ENCODE results near the gene RSF1.
A peak's percentile ranks its signal among the peaks of the same experiment; 100 is the strongest.

The RSF1 gene

DNA sequence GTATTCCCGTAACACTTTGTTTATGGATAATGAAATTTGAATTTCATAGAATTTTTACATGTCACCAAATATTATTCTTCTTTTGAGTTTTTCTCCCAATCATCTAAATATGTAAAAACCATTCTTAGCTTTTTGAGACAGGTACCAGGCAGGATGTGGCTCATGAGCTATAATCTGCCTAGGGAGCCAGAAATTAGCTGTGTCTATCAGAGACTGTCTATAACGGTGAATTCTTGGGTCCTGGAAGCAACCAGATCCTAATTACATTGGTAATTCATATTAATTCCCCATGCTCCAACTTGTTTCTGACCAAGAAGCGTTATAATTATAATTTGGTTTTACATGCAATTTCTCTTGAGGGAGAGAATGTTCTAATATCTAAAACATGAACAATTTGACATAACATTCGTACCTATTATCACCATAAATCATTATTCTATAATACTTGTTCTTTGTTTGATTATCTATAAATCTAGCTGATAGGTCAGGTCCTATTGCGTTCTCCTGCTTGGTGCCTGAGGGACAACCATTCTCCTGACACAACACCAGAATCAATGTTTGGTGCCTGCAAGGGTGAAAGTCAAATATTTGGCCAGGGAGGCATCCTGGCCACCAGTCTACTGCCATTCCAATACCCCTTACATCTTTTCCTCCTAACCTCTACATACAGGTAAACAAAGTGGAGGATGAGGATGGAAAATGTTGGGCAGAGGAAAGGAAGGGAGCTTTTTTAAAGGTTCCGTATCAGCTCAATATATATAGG, 69.9 kb downstream of the RSF1 start:
- DNase-seq (ENCODE audit: low spot score) = no peak

DNA sequence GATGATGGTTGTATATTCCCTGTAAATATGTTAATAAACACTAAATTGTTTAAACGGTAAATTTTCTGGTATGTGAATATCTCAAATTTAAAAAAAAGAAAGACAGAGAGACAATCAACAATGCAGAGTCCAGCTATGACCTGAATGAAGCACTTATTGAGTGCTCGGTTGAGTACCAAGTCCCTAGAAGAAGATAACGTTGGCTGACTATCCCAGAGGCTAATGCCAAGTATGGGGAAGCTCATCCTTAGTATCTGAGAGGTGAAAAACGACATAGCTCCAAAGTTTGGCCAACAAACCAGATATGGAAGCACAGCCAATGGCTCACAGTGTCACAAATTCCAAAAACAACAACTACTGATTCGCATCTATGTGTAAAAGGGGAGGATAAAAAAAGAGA, 71.3 kb downstream of the RSF1 start:
- no peak for DNase-seq (ENCODE audit: low spot score)

DNA sequence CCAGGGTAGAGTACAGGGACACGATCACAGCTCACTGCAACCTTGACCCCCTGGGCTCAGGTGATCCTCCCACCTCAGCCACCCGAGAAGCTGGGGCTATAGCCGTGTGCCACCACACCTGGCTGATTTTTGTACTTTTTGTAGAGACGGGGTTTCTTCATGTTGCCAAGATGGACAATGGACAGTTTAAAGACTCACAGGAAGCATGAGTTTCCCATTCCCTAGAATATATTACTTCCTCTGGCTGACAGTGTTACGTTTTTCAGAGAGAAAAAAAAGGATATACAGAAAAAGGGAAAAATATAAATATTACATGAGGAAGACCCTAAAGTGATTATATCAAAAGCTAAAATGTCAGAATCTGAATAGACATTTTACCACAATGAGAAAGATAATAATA, 72.3 kb downstream of the RSF1 start:
- DNase-seq (ENCODE audit: low spot score) = no peak

DNA sequence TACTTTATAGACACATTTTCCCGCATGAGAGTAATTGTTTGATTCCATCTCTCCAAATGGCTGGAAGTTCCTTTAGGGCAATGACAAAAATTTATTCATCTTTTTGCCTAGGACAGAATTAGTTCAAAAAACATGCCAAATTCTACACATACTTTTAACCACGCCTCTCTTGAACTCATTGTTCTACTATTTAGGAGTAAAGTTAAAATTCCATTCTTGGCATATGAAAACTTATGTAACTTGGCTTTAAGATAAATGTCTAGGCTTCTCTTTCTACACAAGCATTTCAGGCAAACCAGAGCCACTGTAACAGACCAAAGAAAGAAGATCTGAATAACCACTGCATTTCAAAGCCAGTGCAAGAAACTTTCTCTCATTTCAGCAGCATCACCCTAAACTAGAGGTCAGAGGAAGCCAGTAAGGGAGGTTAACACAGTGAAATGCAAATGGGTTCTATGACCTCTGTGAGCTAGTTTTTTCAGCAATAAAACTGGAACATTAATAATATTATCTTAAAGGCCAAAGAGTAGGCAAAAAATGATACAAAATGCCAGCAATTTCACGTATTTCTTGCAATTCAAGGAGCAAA, 73.0 kb downstream of the RSF1 start:
- DNase-seq (ENCODE audit: low spot score) = no peak

- no peak for DNase-seq (ENCODE audit: low spot score)
Measured at GRCh38 chr11:77736473-77736872, 84.0 kb downstream of the RSF1 start.

DNA sequence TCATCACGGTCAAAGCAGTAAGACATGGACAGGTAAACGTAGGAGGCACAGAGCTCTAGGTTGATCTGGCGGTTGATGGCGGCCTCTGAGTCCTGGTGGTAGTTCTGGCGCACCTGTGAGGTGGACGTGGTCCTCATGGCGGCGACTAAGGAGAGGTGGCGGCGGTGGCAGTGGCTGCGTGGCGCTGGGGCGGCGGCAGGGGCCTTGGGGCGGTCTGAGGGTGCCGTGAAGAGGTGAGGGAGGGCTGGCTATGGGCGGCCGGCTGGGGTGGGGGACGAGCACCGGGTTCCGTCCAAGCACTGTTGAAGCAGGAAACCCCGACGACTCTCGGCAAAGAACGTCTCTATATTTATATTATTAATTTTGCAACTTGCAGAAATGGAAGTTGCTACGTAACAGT, 85.6 kb downstream of the RSF1 start:
- no peak for DNase-seq (ENCODE audit: low spot score)

GRCh38 chr11:77732143-77732542, 88.4 kb downstream of the RSF1 start:
- no peak for DNase-seq (ENCODE audit: low spot score)

DNA sequence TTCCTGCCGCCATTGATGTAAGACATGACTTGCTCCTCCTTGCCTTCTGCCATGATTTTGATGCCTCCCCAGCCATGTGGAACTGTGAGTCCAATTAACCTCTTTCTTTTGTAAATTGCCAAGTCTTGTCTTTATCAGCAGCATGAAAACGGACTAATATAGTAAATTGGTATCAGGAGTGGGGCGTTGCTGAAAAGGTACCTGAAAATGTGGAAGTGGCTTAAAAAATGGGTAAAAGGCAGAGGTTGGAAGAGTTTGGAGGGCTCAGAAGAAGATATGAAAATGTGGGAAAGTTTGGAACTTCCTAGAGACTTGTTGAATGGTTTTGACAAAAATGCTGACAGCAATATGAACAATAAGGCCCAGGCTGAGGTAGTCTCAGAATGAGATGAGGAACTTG, 89.7 kb downstream of the RSF1 start:
- DNase-seq (ENCODE audit: low spot score) = no peak

DNA sequence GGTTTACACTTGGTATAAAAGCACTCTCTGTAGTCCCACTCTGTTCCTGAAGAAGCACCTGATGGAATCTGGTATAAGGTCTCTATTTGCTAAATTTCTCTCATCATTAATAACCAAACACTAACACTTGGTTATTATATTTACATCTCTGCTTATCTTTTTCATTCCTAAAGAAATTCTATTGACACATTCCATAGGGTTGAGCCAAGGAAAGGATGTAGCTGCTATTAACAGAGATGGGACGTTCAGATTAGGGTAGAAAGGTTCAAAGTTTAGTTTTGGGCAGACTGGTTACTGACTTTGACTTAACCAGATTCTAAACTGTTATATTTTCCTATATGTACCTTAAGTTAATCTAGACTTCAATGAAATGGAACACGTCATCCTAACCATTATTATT, 91.5 kb downstream of the RSF1 start:
- no peak for DNase-seq (ENCODE audit: low spot score)

GRCh38 chr11:77728203-77728786, 92.2 kb downstream of the RSF1 start:
- no peak for DNase-seq (ENCODE audit: low spot score)

GRCh38 chr11:77726524-77726923, 94.0 kb downstream of the RSF1 start:
- peak; percentile 25 for DNase-seq (ENCODE audit: low spot score)

DNA sequence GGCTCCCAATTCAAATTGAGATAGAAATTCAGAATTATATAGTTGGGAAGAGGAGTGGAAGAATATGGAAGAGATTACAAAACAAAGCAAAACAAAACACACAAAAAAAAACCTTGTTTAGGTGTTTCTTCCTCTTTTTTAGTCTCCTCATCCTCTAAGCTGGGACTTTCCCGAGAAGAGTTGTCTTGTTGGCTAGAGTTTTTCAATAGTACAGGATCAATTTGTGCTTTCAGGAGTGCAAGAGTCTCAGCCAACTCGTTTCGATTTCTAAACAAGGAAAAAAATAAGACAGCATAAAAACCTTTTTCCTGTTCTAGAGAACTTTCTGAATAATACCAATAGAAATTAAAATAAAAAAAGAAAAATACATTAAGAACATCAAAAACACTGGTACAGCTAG, 95.1 kb downstream of the RSF1 start:
- no peak for DNase-seq (ENCODE audit: low spot score)

- DNase-seq (ENCODE audit: low spot score) = no peak
Measured at GRCh38 chr11:77724636-77725035, 95.9 kb downstream of the RSF1 start.

DNA sequence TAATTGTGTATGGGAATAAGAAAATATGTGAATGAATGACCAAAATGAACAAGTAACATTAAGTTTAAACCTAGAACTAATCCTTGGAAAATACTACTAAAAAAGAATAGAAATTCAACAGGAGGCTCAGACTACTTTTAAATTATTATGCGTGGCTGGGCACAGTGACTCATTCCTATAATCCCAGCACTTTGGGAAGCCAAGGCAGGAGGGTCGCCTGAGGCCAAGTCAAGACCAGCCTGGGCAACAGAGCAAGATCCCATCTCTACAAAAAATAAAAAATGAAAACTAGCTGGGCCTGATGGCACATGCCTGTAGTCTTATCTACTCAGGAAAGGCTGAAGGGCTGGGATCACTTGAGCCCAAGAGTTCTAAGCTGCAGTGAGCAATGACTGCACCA, 97.5 kb downstream of the RSF1 start:
- no peak for DNase-seq (ENCODE audit: low spot score)

GRCh38 chr11:77710358-77710757, 110.2 kb downstream of the RSF1 start:
- no peak for DNase-seq (ENCODE audit: low spot score)

DNA sequence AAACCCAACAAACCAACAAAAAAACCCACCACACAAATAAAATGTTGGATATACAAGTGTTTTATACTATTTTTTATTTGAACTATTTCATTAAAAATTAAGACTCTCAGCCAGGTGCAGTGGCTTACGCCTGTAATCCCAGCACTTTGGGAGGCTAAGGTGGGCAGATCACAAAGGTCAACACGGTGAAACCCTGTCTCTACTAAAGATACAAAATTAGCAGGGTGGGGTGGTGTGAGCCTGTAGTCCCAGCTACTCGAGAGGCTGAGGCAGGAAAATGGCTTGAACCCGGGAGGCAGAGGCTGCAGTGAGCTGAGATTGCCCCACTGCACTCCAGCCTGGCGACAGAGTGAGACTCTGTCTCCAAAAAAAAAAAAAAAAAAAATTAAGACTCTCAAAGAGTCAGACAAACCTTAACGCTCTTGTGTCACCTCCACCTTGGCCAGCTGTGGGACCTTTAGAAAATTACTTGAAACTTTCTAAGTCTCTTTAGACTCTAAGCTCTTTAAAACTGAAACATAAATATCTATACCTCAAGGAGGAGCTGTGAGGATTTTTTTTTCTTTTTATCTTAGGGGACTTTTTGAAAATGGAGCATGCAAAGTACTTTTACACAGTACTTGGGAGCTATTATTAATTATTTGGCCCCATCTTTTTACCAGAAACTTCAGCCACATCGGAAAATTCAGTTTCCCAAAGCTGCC, 114.5 kb downstream of the RSF1 start:
- no peak for DNase-seq (ENCODE audit: low spot score)

DNA sequence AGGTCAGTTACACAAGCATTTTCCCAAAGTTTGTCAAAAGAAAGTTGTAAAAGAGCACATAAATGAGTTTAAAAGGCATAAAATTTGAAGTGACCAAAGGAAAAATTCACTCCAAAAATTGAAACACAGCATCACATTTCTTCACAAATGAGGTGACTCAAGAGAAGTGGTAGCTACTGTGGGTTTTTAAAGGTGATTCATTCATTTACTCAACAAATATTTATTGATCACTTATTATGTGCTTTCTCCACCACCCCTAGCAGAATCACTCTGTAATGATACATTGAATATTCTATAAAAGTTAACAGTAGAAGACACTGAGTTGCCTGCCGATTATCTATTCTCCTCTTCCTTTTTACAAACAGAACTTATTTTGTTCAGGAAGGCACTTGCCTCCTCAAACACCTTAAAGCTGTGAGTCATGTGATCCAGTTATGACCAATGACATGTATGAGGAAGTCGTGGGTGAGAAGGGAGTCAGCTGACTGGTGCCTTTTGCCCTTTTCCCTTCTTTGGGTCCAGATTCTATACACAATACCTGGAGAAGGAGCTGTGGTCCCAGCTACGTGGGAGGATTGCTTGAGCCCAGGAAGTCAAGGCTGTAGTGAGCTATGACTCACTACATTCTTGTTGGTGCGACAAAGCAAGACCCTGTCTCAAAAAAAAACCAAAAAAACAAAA, 115.2 kb downstream of the RSF1 start:
- peak; percentile 43 for DNase-seq (ENCODE audit: low spot score)

DNA sequence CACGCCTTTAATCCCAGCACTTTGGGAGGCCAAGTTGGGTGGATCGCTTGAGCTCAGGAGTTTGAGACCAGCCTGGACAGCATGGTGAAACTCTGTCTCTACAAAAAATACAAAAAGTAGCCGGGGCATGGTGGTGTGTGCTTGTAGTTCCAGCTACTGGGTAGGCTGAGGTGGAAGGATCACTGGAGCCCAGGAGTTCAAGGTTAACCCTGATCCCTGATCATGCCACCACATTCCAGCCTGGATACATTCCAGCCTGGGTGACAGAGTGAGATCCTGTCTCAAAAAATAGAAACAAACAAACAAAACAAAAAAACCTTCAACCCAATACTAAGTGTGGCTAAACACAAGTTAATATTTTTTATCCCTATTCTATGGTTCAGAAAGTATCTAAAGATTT, 116.5 kb downstream of the RSF1 start:
- no peak for DNase-seq (ENCODE audit: low spot score)

- no peak for DNase-seq (ENCODE audit: low spot score)
Measured at GRCh38 chr11:77699425-77699824, 121.1 kb downstream of the RSF1 start.

- no peak for DNase-seq (ENCODE audit: low spot score)
Measured at GRCh38 chr11:77698896-77699295, 121.6 kb downstream of the RSF1 start.

DNA sequence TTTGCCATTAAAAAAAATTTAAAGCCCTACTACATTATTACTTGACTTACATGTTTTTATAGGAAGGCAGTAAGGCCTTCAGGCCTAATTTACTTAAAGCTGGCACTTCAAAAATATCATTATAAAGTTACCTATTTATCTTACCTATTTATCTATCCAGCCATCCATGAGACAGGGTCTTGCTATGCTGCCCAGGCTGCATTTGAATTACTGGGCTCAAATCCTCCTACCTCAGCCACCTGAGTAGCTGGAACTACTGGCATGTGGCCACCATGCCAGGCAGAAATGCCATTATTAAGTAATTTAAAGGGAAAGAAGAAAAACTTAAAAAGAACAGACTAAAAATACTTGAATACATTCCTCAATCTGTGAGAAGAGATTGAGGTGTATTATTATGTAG, 122.7 kb downstream of the RSF1 start:
- DNase-seq (ENCODE audit: low spot score) = no peak

- no peak for DNase-seq (ENCODE audit: low spot score)
Measured at GRCh38 chr11:77695417-77695816, 125.1 kb downstream of the RSF1 start.

- DNase-seq (ENCODE audit: low spot score) = no peak
Measured at GRCh38 chr11:77690649-77691048, 129.9 kb downstream of the RSF1 start.

Data from activated CD4-positive, alpha-beta T cell treated with anti-CD3 and anti-CD28 coated beads, Interleukin-2, Interleukin-4, amounts not matched to agents 100 ng/mL and 50 ng/mL, durations not matched to agents 16 hours and 8 hours (primary cell).